HepG2 (cell line): Measurements from ENCODE around the gene TRH. TPM values are rescaled to one million over a fixed set of nuclear protein-coding genes. Genes with fewer than 3 reads are reported as not detected.

ENCODE experiments used
- AKNA ChIP-seq: sonication (generic); formaldehyde crosslinking; IDR thresholded peaks from 2 replicates; pipeline ENCODE4 v1.4.0; 2020; ENCODE audit warnings: missing genetic modification reagents, borderline replicate concordance
- BORCS8-MEF2B ChIP-seq: sonication (generic); formaldehyde crosslinking; IDR thresholded peaks from 2 replicates; pipeline ENCODE4 v1.8.0; 2022; ENCODE audit warnings: mild to moderate bottlenecking, missing genetic modification reagents
- CSRNP1 ChIP-seq: sonication (generic); formaldehyde crosslinking; IDR thresholded peaks from 2 replicates; pipeline ENCODE4 v1.8.1; 2023; ENCODE audit warnings: mild to moderate bottlenecking, missing genetic modification reagents
- DZIP1 ChIP-seq: sonication (generic); formaldehyde crosslinking; IDR thresholded peaks from 2 replicates; pipeline ENCODE4 v1.5.0; 2020; ENCODE audit warnings: mild to moderate bottlenecking, missing genetic modification reagents
- GATAD1 ChIP-seq: IDR thresholded peaks from 2 replicates; pipeline ENCODE4 v1.6.1; 2016; ENCODE audit warnings: missing genetic modification reagents, missing compliant biosample characterization
- JUN ChIP-seq: sonication (generic); formaldehyde crosslinking; IDR thresholded peaks from 2 replicates; pipeline ENCODE4 v1.4.0; 2020; ENCODE audit warnings: mild to moderate bottlenecking, missing genetic modification reagents
- KDM2A ChIP-seq: sonication (generic); formaldehyde crosslinking; IDR thresholded peaks from 2 replicates; pipeline ENCODE4 v1.4.0; 2020; ENCODE audit warnings: low read depth, missing genetic modification reagents, borderline replicate concordance
- MAF1 ChIP-seq: sonication (generic); formaldehyde crosslinking; IDR thresholded peaks from 2 replicates; pipeline ENCODE4 v1.5.0; 2020; ENCODE audit warnings: missing genetic modification reagents, borderline replicate concordance
- NCOA2 ChIP-seq: sonication (generic); formaldehyde crosslinking; IDR thresholded peaks from 2 replicates; pipeline ENCODE4 v1.8.0; 2022; ENCODE audit warnings: inconsistent platforms
- PCBP2 ChIP-seq: fragments of 200-400 bp; formaldehyde crosslinking; optimal IDR thresholded peaks from 2 replicates; pipeline ENCODE3; 2018; ENCODE audit warnings: low read length, low read depth; ENCODE audit not compliant: poor library complexity, severe bottlenecking
- RBM22 ChIP-seq: fragments of 200-400 bp; formaldehyde crosslinking; optimal IDR thresholded peaks from 2 replicates; pipeline ENCODE3; 2017; ENCODE audit warnings: mild to moderate bottlenecking, low read length, moderate library complexity
- RFX3 ChIP-seq: IDR thresholded peaks from 2 replicates; pipeline ENCODE4 v1.6.1; 2016; ENCODE audit warnings: missing biosample characterization, missing genetic modification reagents
- TFDP1 ChIP-seq: IDR thresholded peaks from 2 replicates; pipeline ENCODE4 v1.6.1; 2016; ENCODE audit warnings: missing compliant biosample characterization, missing genetic modification reagents, borderline replicate concordance
- ZBTB2 ChIP-seq: sonication (generic); formaldehyde crosslinking; IDR thresholded peaks from 2 replicates; pipeline ENCODE4 v1.8.0; 2022; ENCODE audit warnings: low read depth, missing genetic modification reagents
- ZNF326 ChIP-seq: sonication (generic); formaldehyde crosslinking; IDR thresholded peaks from 2 replicates; pipeline ENCODE4 v1.4.0; 2020; ENCODE audit warnings: missing genetic modification reagents, borderline replicate concordance
- ZNF607 ChIP-seq: sonication (generic); formaldehyde crosslinking; IDR thresholded peaks from 2 replicates; pipeline ENCODE4 v1.5.1; 2020; ENCODE audit warnings: missing genetic modification reagents, mild to moderate bottlenecking, borderline replicate concordance
- ZSCAN31 ChIP-seq: sonication (generic); formaldehyde crosslinking; IDR thresholded peaks from 2 replicates; pipeline ENCODE4 v1.5.0; 2020; ENCODE audit warnings: low read depth, mild to moderate bottlenecking, missing genetic modification reagents
- polyA plus RNA-seq, 8 experiments: library from polyadenylated mRNA; depleted of rRNA in 3 of 8; stranded (reverse) in 7 of 8; unstranded in 1 of 8; fragments of >200 nt; fragmentation: Illumina TruSeq in 4 of 8; extraction: Trizol in 4 of 8; gene quantifications; 2 replicates each; pipeline versions ENCODE4 v1.2.1 to v1.2.3, GENCODE V29; 2011 to 2016; ENCODE audit warnings: low read depth in 4 of 8, missing spikeins in 1 of 8, mixed read lengths in 1 of 8; ENCODE audit not compliant: insufficient read depth in 1 of 8
- total RNA-seq, 5 experiments: library from RNA; depleted of rRNA; stranded (reverse); fragments of >200 nt; fragmentation: Illumina TruSeq; extraction: Trizol; gene quantifications; 2 replicates each; pipeline ENCODE4 v1.2.3, GENCODE V29; 2016; ENCODE audit warnings: low read depth in 1 of 5

Gene TRH
- total and polyA plus RNA-seq, 2 of the 13 experiments (the other 11 are each of a cell fraction or from before 2014, with no cell fraction given), result not detected

GRCh38 chr3:129936757-129937156, 37.8 kb upstream of the TRH start (continued):
- TF ChIP-seq JUN (CRISPR knock-in tag), result no peak
- no peak for TF ChIP-seq ZSCAN31 (CRISPR knock-in tag)
- no peak for TF ChIP-seq DZIP1
- TF ChIP-seq KDM2A (CRISPR knock-in tag), result no peak
- no peak for TF ChIP-seq MAF1 (CRISPR knock-in tag)
- no peak for TF ChIP-seq RFX3
- TF ChIP-seq TFDP1 (CRISPR knock-in tag), result peak; percentile 65; the same call in 1 of the 2 replicates
- TF ChIP-seq PCBP2, result no peak
- no peak for TF ChIP-seq RBM22
- TF ChIP-seq NCOA2 (CRISPR knock-in tag), result peak; percentile 28; the same call in 1 of the 2 replicates
- no peak for TF ChIP-seq AKNA (CRISPR knock-in tag)
- TF ChIP-seq ZNF326 (CRISPR knock-in tag), result no peak
- peak; percentile 13; the same call in 1 of the 2 replicates for TF ChIP-seq BORCS8-MEF2B
- TF ChIP-seq GATAD1 (CRISPR knock-in tag), result 0 out of 2 replicates have a peak, but pooled peaks have one; percentile 21
- TF ChIP-seq ZBTB2 (CRISPR knock-in tag), result no peak
- no peak for TF ChIP-seq CSRNP1 (CRISPR knock-in tag)
- TF ChIP-seq ZNF607 (CRISPR knock-in tag), result 0 out of 2 replicates have a peak, but pooled peaks have one; percentile 5
